ENCODE results near the gene CCDC60.

CCDC60 gene

DNA sequence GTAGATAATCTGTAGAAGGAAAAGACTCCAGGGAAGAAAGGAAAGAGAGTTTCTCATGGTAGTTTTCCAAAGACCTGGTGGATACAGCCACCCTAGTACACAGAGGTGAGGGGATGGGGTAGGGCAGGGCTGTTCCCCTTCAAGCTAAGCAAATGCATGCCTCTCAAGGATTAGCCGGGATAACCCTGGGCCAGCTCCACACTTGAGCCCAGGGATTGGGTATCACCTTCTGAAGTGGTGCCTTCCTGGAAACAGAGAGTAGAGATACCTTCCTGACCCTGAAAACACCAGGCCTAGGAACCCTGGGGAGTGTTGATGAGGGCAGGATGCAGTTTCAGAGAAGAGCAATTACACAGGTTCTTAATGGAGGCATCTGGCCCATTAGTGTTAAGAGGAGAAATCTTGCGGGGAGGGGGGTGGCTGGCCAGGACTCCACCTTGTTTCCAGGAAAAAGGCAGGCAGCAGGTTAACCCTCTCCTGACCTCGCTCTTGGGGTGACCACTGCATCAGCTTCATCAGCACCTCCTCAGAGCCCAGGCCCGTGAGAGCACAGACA lies 152.1 kb downstream of the CCDC60 start:
- TF ChIP-seq, protein P1, sequence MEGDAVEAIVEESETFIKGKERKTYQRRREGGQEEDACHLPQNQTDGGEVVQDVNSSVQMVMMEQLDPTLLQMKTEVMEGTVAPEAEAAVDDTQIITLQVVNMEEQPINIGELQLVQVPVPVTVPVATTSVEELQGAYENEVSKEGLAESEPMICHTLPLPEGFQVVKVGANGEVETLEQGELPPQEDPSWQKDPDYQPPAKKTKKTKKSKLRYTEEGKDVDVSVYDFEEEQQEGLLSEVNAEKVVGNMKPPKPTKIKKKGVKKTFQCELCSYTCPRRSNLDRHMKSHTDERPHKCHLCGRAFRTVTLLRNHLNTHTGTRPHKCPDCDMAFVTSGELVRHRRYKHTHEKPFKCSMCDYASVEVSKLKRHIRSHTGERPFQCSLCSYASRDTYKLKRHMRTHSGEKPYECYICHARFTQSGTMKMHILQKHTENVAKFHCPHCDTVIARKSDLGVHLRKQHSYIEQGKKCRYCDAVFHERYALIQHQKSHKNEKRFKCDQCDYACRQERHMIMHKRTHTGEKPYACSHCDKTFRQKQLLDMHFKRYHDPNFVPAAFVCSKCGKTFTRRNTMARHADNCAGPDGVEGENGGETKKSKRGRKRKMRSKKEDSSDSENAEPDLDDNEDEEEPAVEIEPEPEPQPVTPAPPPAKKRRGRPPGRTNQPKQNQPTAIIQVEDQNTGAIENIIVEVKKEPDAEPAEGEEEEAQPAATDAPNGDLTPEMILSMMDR (IDR thresholded peaks at IDR 0.05; ENCODE audit: borderline replicate concordance, control extremely low read depth, extremely low read depth, insufficient read depth, missing control alignments) = no peak
- DNase-seq (ENCODE audit: low spot score) = no peak
- in situ Hi-C loops (cut with MboI; ENCODE audit: low sequenced_read_pairs, unreplicated experiment) = no loop called here

DNA sequence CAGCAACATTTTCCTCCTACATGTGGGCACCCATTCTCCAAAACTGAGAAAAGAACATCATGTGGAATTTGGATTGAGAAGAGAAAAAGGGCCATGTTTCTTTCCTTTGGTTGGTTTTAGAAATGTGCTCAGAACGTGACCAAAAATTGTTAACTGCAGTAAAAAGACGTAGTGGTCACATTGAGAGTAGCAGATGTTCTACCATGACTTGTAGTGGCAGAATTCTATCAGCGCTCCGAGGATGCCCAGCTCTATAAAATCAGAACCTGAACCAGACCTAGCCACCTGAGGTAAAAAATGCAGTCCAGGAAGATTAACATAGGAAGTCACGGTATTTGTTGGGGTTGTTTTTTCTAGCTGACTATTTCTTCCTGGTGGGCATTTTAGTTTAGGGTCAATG lies 157.3 kb downstream of the CCDC60 start:
- in situ Hi-C loops (cut with MboI; ENCODE audit: low sequenced_read_pairs, unreplicated experiment) = no loop called here
- TF ChIP-seq, protein P1 (IDR thresholded peaks at IDR 0.05; ENCODE audit: borderline replicate concordance, control extremely low read depth, extremely low read depth, insufficient read depth, missing control alignments) = no peak
- DNase-seq (ENCODE audit: low spot score) = no peak

DNA sequence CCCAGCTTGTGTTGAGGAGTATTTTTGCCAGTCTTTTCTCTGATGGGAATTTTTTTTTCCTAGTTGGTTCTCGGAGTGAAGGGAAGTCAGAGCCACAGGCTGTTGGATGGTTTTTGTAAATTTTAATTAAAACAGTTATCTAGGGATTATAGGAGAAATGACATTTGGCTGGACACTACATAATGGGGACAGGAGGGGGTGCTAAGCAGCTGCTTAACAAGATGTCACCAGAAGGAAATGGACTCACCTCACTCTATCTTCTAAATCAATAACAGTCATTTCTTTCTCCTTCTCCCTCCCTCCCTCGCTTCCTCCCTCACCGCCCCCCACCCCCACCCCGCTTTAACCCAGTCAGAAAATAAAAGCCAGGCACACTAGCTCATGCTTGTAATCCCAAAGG lies 165.7 kb downstream of the CCDC60 start:
- in situ Hi-C loops (cut with MboI; ENCODE audit: low sequenced_read_pairs, unreplicated experiment) = no loop called here
- DNase-seq (ENCODE audit: low spot score) = no peak
- TF ChIP-seq, protein P1 (IDR thresholded peaks at IDR 0.05; ENCODE audit: borderline replicate concordance, control extremely low read depth, extremely low read depth, insufficient read depth, missing control alignments) = no peak

DNA sequence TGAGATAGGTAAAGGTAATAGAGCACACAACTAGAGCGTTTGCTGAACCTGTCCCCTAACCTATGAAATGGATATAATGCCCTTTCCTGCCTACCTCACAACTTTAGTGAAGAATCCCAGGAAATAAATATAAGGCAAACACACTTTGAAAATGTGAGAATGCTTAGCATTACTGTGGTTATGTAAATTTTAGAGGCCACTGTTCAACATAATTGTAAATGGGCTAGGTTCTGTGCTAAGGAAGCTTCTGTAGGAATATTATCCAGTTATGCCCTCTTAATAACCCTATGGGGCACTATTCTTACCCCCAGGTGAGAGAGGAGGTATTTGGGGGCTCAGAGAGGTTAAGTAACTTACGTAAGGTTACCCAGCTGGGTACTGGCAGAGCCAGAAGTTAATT lies 166.5 kb downstream of the CCDC60 start:
- in situ Hi-C loops (cut with MboI; ENCODE audit: low sequenced_read_pairs, unreplicated experiment) = no loop called here
- TF ChIP-seq, protein P1 (IDR thresholded peaks at IDR 0.05; ENCODE audit: borderline replicate concordance, control extremely low read depth, extremely low read depth, insufficient read depth, missing control alignments) = no peak
- no peak for DNase-seq (ENCODE audit: low spot score)

DNA sequence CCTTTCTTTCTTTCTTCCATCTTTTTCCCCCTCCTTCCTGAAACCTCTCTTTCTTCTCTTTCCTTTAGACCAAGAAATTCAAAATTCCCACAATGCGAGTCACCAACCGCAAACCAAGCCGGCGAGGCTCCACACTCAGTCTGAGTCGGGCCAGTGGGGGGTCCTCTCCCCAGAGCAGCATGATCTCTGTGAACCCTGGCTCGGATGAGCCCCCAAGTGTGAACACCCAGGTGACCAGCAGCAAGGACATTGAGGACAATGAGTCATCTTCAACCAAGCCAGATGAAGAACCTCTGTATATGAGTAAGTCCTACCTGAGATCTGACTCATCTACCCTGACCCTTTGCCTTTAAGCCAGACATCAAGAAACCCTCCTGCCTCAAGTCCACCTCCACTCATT lies 170.5 kb downstream of the CCDC60 start:
- TF ChIP-seq, protein P1 (IDR thresholded peaks at IDR 0.05; ENCODE audit: borderline replicate concordance, control extremely low read depth, extremely low read depth, insufficient read depth, missing control alignments) = no peak
- in situ Hi-C loops (cut with MboI; ENCODE audit: low sequenced_read_pairs, unreplicated experiment) = no loop called here
- DNase-seq (ENCODE audit: low spot score) = no peak

DNA sequence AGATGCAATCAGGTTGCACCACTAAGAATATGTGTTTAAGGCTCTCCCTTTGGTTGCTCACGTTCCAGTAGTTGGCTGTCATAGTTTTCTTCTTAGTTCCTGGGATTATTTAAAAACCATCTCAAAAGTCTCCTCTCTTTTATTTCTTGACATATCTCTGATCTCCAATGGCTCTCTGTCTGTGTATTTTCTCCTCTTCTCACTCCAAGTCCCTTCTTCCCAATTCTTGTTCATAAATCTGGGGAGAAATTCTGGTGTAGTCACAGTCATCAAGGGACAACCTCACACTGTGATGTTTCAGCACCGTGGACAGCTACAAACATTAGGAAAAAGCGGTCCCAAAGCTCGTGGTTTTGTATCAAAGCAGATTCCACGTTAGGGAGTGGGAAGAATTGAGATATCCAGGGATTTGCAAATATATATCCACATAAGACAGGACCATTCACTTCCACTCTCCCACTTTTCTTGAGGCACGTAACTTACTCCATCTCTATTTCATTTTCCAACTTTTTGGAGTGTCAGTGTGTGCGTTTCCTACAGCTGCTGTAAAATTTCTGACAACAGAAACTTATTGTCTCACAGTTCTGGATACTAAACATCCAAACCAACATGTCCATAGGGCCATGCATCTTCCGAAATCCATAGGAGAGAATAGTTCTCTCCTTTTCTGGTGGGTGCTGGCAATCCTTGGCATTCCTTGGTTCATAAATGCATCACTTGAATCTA lies 178.4 kb downstream of the CCDC60 start:
- TF ChIP-seq, protein P1 (IDR thresholded peaks at IDR 0.05; ENCODE audit: borderline replicate concordance, control extremely low read depth, extremely low read depth, insufficient read depth, missing control alignments) = no peak
- DNase-seq (ENCODE audit: low spot score) = peak; percentile 21
- in situ Hi-C loops (cut with MboI; ENCODE audit: low sequenced_read_pairs, unreplicated experiment) = no loop called here
